Esophagus muscularis mucosa (tissue), 3 donors: ENCODE data around the gene BBS2.

Experiments used
- CTCF ChIP-seq, 3 experiments: fragments of 200-600 bp in 2 of 3; fragments of 450-650 bp in 1 of 3; sonication (generic) in 2 of 3; IDR thresholded peaks; one replicate each; pipeline ENCODE4 v1.5.1; 2017 to 2019; ENCODE audit warnings: antibody characterized with exemption in 3 of 3, mild to moderate bottlenecking in 2 of 3, moderate library complexity in 1 of 3
- POLR2A ChIP-seq: fragments of 450-650 bp; IDR thresholded peaks from one replicate; pipeline ENCODE4 v1.6.1; 2017; ENCODE audit warnings: antibody characterized with exemption, moderate library complexity, mild to moderate bottlenecking, low read depth
- POLR2AphosphoS5 ChIP-seq, 2 donors: sonication (generic); formaldehyde crosslinking; IDR thresholded peaks; one replicate each; pipeline ENCODE4 v1.6.1; 2017; ENCODE audit warnings: antibody characterized with exemption in 2 of 2

- no peak for TF ChIP-seq CTCF (IDR thresholded peaks at IDR 0.05)
- no peak for TF ChIP-seq POLR2AphosphoS5 (IDR thresholded peaks at IDR 0.05)
- TF ChIP-seq POLR2A: no peak
Measured at GRCh38 chr16:56462064-56462796, 57.6 kb downstream of the BBS2 start.
